ENCODE measurements around the gene SEC14L5.
"Not testable (repeated sequence)": the region's sequence is repeated elsewhere in the genome, so short reads cannot be mapped to it uniquely, and the experiment has no call there.

SEC14L5 gene

GRCh38 chr16:5044581-5044980 is 86.5 kb downstream of the SEC14L5 start:
- not testable (repeated sequence) for DNase-seq

GRCh38 chr16:5045499-5046115 is 87.5 kb downstream of the SEC14L5 start:
- DNase-seq = no peak

DNA sequence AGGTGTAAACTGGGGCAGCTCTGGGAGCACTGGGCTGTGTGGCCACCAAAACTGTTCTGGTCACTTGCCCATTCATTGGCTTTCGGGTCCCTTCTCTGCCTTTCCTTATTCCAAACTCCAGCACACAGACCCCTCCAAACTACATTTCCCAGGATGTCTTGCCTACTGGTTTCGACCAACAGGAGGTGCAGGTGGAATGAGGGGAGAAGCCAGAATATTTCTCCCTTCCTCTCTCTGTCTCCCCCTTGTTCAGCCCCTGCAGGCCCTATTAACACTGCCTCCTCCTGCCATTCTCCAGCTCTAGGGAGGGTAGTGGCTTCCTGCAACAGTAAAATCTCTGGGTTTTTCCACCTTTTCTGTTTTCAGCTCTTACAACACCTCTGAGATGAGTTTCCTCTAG is 88.8 kb downstream of the SEC14L5 start:
- no peak for DNase-seq

- DNase-seq = peak; percentile 30
Observed at GRCh38 chr16:5054876-5055865, 97.0 kb downstream of the SEC14L5 start.

GRCh38 chr16:5056352-5056751 is 98.2 kb downstream of the SEC14L5 start:
- DNase-seq = peak; percentile 56

- DNase-seq = peak; percentile 11
Observed at GRCh38 chr16:5058476-5058875, 100.3 kb downstream of the SEC14L5 start.

GRCh38 chr16:5059386-5060072 is 101.4 kb downstream of the SEC14L5 start:
- no peak for DNase-seq

DNA sequence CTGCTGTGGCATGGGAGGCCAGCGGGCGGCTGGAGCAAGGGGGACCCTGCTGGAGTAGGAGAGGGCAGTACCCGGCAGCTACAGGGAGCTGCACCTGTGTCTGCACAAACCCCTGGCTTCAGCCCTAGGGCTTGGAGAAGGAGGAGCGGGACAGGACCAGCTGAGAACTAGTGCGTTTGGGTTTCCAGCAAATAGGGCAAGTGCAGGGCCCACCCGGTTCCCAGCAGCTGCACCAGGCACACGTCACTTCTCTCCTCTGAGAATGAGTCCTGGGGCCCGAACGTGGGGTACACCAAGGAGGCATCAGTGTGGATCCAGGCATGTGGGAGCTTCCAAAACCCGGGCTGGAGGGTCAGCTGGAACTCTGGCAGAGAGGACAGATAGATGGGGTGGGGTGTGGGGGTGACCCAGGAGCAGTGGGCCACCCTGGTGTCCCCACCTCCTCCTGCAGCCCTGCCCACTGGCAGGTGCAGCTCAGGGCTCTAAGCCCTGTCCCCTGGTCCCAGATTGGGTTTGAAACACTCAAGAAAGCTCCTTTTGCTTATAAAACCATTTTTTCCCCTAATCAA is 102.0 kb downstream of the SEC14L5 start:
- DNase-seq = no peak

DNA sequence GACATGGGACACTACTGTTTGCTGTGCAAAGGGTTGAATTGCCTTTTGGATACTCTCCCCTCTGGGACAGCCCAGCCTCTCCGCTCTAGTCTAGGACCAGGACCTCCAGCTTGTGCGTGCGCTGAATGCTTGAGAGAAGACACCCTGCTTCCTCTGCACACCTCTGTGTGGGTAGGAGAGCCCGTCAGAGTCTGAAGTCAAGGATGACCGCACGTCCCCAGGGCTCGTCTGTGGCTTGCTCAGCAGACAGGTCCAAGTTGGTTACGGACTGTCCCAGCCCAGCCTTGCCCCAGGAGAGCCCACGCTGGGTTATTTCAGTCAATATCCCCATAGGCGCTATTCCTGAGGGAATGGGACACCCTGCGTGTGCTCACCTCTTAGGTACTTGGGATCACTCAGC is 103.9 kb downstream of the SEC14L5 start:
- no peak for DNase-seq

GRCh38 chr16:5062790-5063765 is 104.9 kb downstream of the SEC14L5 start:
- peak; percentile 56 for DNase-seq

GRCh38 chr16:5064915-5065314 is 106.8 kb downstream of the SEC14L5 start:
- DNase-seq = peak; percentile 66

DNA sequence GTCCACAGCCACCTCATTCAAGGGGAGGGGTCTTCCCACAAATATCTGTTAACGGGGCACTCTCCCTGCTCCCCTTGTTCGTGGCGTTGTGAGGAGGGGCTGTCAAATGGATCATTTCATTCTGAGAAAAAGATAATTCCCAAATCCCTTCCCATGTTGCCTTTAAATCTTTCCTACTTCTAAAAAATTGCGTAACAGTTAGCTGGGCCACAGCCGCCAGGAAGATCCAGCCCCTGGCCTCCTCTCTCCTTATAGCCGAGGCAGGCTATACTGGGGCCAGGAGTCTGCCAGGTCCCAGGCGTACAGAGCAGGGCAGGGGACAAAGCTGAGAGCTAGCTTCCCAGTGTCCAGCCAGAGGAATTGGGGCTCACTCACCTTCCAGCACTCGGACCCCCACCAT is 107.2 kb downstream of the SEC14L5 start:
- no peak for DNase-seq

DNA sequence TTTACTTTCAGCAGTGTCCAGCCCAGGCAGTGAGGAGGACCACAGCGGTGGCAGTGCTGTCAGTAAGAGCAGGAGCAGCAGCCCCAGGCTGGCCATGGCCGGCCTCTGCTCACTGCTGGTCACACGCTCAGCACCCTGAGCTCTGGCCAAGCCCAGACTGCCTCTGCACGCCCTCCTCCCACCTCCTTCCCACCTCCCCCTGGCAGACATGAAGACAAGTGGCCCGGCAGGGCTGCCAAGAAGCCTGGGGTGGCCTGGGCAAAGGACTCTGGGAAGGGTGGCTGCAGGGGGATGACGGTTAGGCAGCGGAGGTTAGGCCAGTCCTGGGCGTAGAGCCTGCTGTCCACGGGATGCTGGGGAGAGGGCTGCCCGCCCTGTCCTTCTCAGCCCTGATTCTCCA is 107.7 kb downstream of the SEC14L5 start, which contains the start of gene C16orf89:
Gene C16orf89 (minus strand): TSS at position 144 of the 400 bp plus-strand sequence. CDS start 48 bp downstream, at position 96.
- DNase-seq = no peak

DNA sequence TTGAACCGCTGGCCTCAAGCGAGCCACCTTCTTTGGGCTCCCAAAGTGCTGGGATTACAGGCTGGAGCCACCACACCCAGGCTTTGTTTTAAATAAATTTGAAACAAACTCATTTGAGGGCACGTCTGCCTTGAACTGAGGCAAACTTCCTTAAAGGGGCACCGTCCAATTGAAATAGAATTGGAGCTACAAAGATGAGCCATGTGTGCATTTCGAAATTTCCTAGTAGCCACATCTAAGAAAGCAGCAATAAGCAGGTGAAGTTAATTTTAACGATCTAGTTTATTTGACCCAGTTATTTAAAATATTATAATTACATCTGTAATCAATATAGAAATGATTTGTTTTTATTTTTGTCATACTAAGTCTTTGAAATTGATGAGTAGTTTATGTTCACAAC is 108.4 kb downstream of the SEC14L5 start:
- no peak for DNase-seq
